B cell (primary cell): Measurements from ENCODE around the gene CFAP54. TPM values are rescaled to one million over a fixed set of nuclear protein-coding genes. Genes with fewer than 3 reads are reported as not detected.

Experiments
- ATAC-seq: fragments of 200-7000 bp; cut with Tn5 transposase; one replicate; pipeline ENCODE4 v1.10.0; 2021; ENCODE audit warnings: low read depth, mild to moderate bottlenecking, moderate number of reproducible peaks, moderate library complexity
- CTCF ChIA-PET: fragments of 350-600 bp; sonication (Branson Sonifier 250); formaldehyde crosslinking; loops from one replicate; lab custom pipeline; 2021; ENCODE audit warnings: antibody characterized with exemption, inconsistent platforms; lab: Charles Lee
- POLR2A ChIA-PET: fragments of 350-600 bp; sonication (Branson Sonifier 250); formaldehyde crosslinking; loops from one replicate; lab custom pipeline; 2021; ENCODE audit warnings: antibody characterized with exemption; lab: Charles Lee
- DNase-seq: peaks from one replicate; pipeline ENCODE4 v3.0.0; 2013
- H2AFZ ChIP-seq: 2 replicates; pipeline ENCODE4 v1.6.1; 2012; ENCODE audit warnings: mild to moderate bottlenecking, low read depth, low read length; ENCODE audit not compliant: insufficient read depth, poor library complexity, severe bottlenecking
- H3K27ac ChIP-seq, 2 donors: 1 replicate in 1 of 2; 2 replicates in 1 of 2; pipeline ENCODE4 v1.5.1; 2012 to 2013; ENCODE audit warnings: low read length in 2 of 2, mild to moderate bottlenecking in 2 of 2, moderate library complexity in 1 of 2
- H3K27me3 ChIP-seq, 4 experiments: fragments of 200-600 bp in 1 of 4; sonication (generic) in 1 of 4; replicated peaks in 1 of 4; 1 replicate in 2 of 4; 2 replicates in 2 of 4; pipeline versions ENCODE4 v1.6.1 to v1.7.0; 2013 to 2016; ENCODE audit warnings: low read length in 3 of 4, mild to moderate bottlenecking in 2 of 4, mixed read lengths in 1 of 4, moderate library complexity in 1 of 4; ENCODE audit not compliant: insufficient read depth in 4 of 4, control insufficient read depth in 3 of 4; ENCODE audit errors: control extremely low read depth in 1 of 4
- H3K36me3 ChIP-seq, 2 experiments: replicated peaks in 1 of 2; 1 replicate in 1 of 2; 2 replicates in 1 of 2; pipeline versions ENCODE4 v1.6.1 to v1.7.1; 2013; ENCODE audit warnings: low read length in 1 of 2; ENCODE audit not compliant: insufficient read depth in 2 of 2, control insufficient read depth in 1 of 2; ENCODE audit errors: control extremely low read depth in 1 of 2, extremely low read depth in 1 of 2
- H3K4me1 ChIP-seq, 2 donors: fragments of 200-600 bp in 1 of 2; sonication (generic) in 1 of 2; 1 replicate in 1 of 2; 2 replicates in 1 of 2; pipeline versions ENCODE4 v1.5.1 to v1.6.1; 2013 to 2017; ENCODE audit warnings: low read length in 2 of 2; ENCODE audit not compliant: control insufficient read depth in 2 of 2, insufficient read depth in 2 of 2
- H3K4me2 ChIP-seq: replicated peaks from 2 replicates; pipeline ENCODE3; 2012; ENCODE audit warnings: mild to moderate bottlenecking, low read depth, low read length; ENCODE audit not compliant: poor library complexity, severe bottlenecking
- H3K4me3 ChIP-seq, 5 experiments: fragments of 200-600 bp in 1 of 5; sonication (generic) in 1 of 5; 1 replicate in 3 of 5; 2 replicates in 2 of 5; pipeline versions ENCODE4 v1.5.1 to v1.7.0; 2011 to 2016; ENCODE audit warnings: low read length in 4 of 5, mild to moderate bottlenecking in 4 of 5, low read depth in 2 of 5, control low read depth in 1 of 5, moderate library complexity in 1 of 5; ENCODE audit not compliant: insufficient read depth in 1 of 5; ENCODE audit errors: control extremely low read depth in 1 of 5, extremely low read depth in 1 of 5
- H3K79me2 ChIP-seq: fragments of 200-600 bp; sonication (generic); one replicate; pipeline ENCODE4 v1.6.0; 2016; ENCODE audit warnings: low read length; ENCODE audit not compliant: control insufficient read depth, insufficient read depth
- H3K9ac ChIP-seq: fragments of 200-600 bp; sonication (generic); 2 replicates; pipeline ENCODE4 v1.6.1; 2017; ENCODE audit warnings: mild to moderate bottlenecking, low read length, moderate library complexity
- H3K9me3 ChIP-seq, 3 donors: one replicate each; pipeline versions ENCODE4 v1.6.1 to v1.7.1; 2013; ENCODE audit warnings: low read length in 2 of 3; ENCODE audit not compliant: control insufficient read depth in 2 of 3, insufficient read depth in 1 of 3; ENCODE audit errors: control extremely low read depth in 1 of 3
- H4K20me1 ChIP-seq: 2 replicates; pipeline ENCODE4 v1.6.0; 2012; ENCODE audit warnings: mild to moderate bottlenecking, low read length; ENCODE audit not compliant: insufficient read depth, control insufficient read depth, poor library complexity, severe bottlenecking
- H3K27ac Mint-ChIP-seq: one replicate; pipeline ENCODE4 v1.8.0; 2021; ENCODE audit warnings: mixed read lengths
- H3K27me3 Mint-ChIP-seq: one replicate; pipeline ENCODE4 v1.8.0; 2021; ENCODE audit warnings: mixed read lengths
- H3K4me1 Mint-ChIP-seq: one replicate; pipeline ENCODE4 v1.8.0; 2021; ENCODE audit warnings: mixed read lengths
- H3K4me3 Mint-ChIP-seq: one replicate; pipeline ENCODE4 v1.8.0; 2021; ENCODE audit warnings: mixed read lengths
- H3K9me3 Mint-ChIP-seq: one replicate; pipeline ENCODE4 v1.8.0; 2022; ENCODE audit warnings: mixed read lengths; ENCODE audit not compliant: insufficient read depth
- CTCF ChIP-seq: fragments of 200-600 bp; IDR thresholded peaks from one replicate; pipeline ENCODE4 v1.8.0; 2022; ENCODE audit warnings: antibody characterized with exemption, mild to moderate bottlenecking
- EZH2 ChIP-seq: IDR thresholded peaks from 2 replicates; pipeline ENCODE4 v1.6.1; 2012; ENCODE audit warnings: borderline replicate concordance, low read depth, mild to moderate bottlenecking, moderate library complexity, low read length; ENCODE audit not compliant: insufficient read depth, poor library complexity, severe bottlenecking
- WGBS: methylation state at CpG from one replicate; pipeline ENCODE4 v1.1.5; 2013; ENCODE audit warnings: missing lambda C conversion rate; ENCODE audit not compliant: insufficient coverage; 5-methylcytosine and 5-hydroxymethylcytosine counted together
- intact Hi-C: fragments of 100-400 bp; cut with micrococcal nuclease; formaldehyde crosslinking; loops from one replicate; pipeline ENCODE4 v1.10.0; 2022
- polyA plus RNA-seq: library from polyadenylated mRNA; depleted of rRNA; stranded (reverse); fragments of >200 nt; gene quantifications from 2 replicates; pipeline ENCODE4 v1.2.3, GENCODE V29; 2012
- total RNA-seq, 2 donors: library from RNA; stranded (reverse); fragments of 120-200 nt in 1 of 2; gene quantifications; 1 replicate in 1 of 2; 2 replicates in 1 of 2; pipeline versions ENCODE4 v1.2.3 to v1.2.4, GENCODE V29; 2013 to 2022

CFAP54 gene
- total and polyA plus RNA-seq, 2 donors (not counting 1 experiment from before 2014, with no cell fraction given): 0.12 to 0.76 TPM

- Histone ChIP-seq H3K9ac (no peak overlapping the region), H3K4me2 (no peak overlapping the region), H3K27ac (no peak overlapping the region), H3K4me1 (no peaks in the 10 kb centered on the region), H3K27me3 (peaks cover 0 to 4% (median 0%) of the 10 kb centered on the region in 4 experiments), H3K9me3 (no peaks in the 10 kb centered on the region), H3K79me2 (no peaks in the 10 kb centered on the region), H4K20me1 (no peaks in the 10 kb centered on the region), H2AFZ (no peak overlapping the region), H3K36me3 (no peaks in the 10 kb centered on the region), H3K4me3 (no peak overlapping the region)
- WGBS: 100% methylated on average over 1 of the region's 3 CpGs
- Mint-ChIP-seq H3K9me3 (peaks cover 4% of the 10 kb centered on the region), H3K4me3 (no peak overlapping the region), H3K27me3 (peaks cover 15% of the 10 kb centered on the region), H3K27ac (no peak overlapping the region), H3K4me1 (no peaks in the 10 kb centered on the region)
- DNase-seq (no peak), ATAC-seq (no peak)
- TF ChIP-seq CTCF (no peak), EZH2 (no peak)
- CTCF ChIA-PET: no interaction called here
- POLR2A ChIA-PET: no interaction called here
- intact Hi-C loops: no loop called here
Observed at GRCh38 chr12:96635844-96636243, 146.5 kb downstream of the CFAP54 start.

- no peak overlapping the region for H3K4me3 ChIP-seq
- ChIA-PET CTCF (interaction anchor here (1.0 kb wide), 1 partner anchor 24 kb away, joined by 3 read pairs; no protein-coding TSS in a partner anchor), POLR2A (no interaction called here)
- Mint-ChIP-seq H3K4me3 (no peak overlapping the region), H3K4me1 (no peaks in the 10 kb centered on the region), H3K9me3 (peaks cover 4% of the 10 kb centered on the region), H3K27me3 (peaks cover 15% of the 10 kb centered on the region), H3K27ac (no peak overlapping the region)
- DNase-seq: no peak
- H3K4me1 ChIP-seq: no peaks in the 10 kb centered on the region
- H4K20me1 ChIP-seq: no peaks in the 10 kb centered on the region
- ATAC-seq: no peak
- intact Hi-C loops: no loop called here
- H3K79me2 ChIP-seq: no peaks in the 10 kb centered on the region
- no peak overlapping the region for H2AFZ ChIP-seq
- TF ChIP-seq CTCF (no peak), EZH2 (no peak)
- H3K27ac ChIP-seq: no peak overlapping the region
- WGBS: 89% methylated on average over 1 of the region's 5 CpGs
- H3K27me3 ChIP-seq: peaks cover 0 to 4% (median 0%) of the 10 kb centered on the region in 4 experiments
- no peak overlapping the region for H3K9ac ChIP-seq
- no peaks in the 10 kb centered on the region for H3K36me3 ChIP-seq
- H3K9me3 ChIP-seq: no peaks in the 10 kb centered on the region
- no peak overlapping the region for H3K4me2 ChIP-seq
Observed at GRCh38 chr12:96636895-96637294, 147.5 kb downstream of the CFAP54 start.
